MCF 10A (cell line): ENCODE results near the gene DKK2. TPM values are rescaled to one million over a fixed set of nuclear protein-coding genes. Genes with fewer than 3 reads are reported as not detected.

Experiments used
- BruUV-seq: library from RNA; stranded (reverse); fragments of 400-500 nt; replicated peaks from 2 replicates; lab custom pipeline; 2021; lab: Mats Ljungman, UMichigan
- CTCF ChIA-PET: fragments of 300-600 bp; sonication (Branson Sonifier 250); formaldehyde crosslinking; extraction: SDS; loops from one replicate; lab custom pipeline; 2021; ENCODE audit warnings: antibody characterized with exemption, inconsistent platforms; lab: Yijun Ruan, JAX
- POLR2A ChIA-PET: fragments of 300-600, 350-650 bp; sonication (Branson Sonifier 250); formaldehyde crosslinking; extraction: SDS; loops from one replicate; lab custom pipeline; 2020; ENCODE audit warnings: antibody characterized with exemption, inconsistent platforms; lab: Yijun Ruan, JAX
- DNase-seq: peaks from one replicate; pipeline ENCODE4 v3.0.0-alpha.2; 2018; ENCODE audit not compliant: unreplicated experiment
- H3K27ac Mint-ChIP-seq: one replicate; pipeline ENCODE4 v1.8.0; 2022; ENCODE audit warnings: mild to moderate bottlenecking, low read depth, mixed read lengths; ENCODE audit not compliant: unreplicated experiment
- H3K27me3 Mint-ChIP-seq: one replicate; pipeline ENCODE4 v1.8.0; 2022; ENCODE audit warnings: mixed read lengths; ENCODE audit not compliant: insufficient read depth, unreplicated experiment
- H3K36me3 Mint-ChIP-seq: one replicate; pipeline ENCODE4 v1.8.0; 2022; ENCODE audit warnings: mild to moderate bottlenecking, moderate library complexity, mixed read lengths; ENCODE audit not compliant: insufficient read depth, unreplicated experiment
- H3K4me1 Mint-ChIP-seq: one replicate; pipeline ENCODE4 v1.8.0; 2022; ENCODE audit warnings: mixed read lengths; ENCODE audit not compliant: insufficient read depth, unreplicated experiment
- H3K4me3 Mint-ChIP-seq: one replicate; pipeline ENCODE4 v1.8.0; 2022; ENCODE audit warnings: mild to moderate bottlenecking, moderate library complexity, mixed read lengths; ENCODE audit not compliant: unreplicated experiment
- H3K9me3 Mint-ChIP-seq: one replicate; pipeline ENCODE4 v1.8.0; 2022; ENCODE audit warnings: mixed read lengths; ENCODE audit not compliant: unreplicated experiment
- intact Hi-C: fragments of 100-400 bp; cut with micrococcal nuclease; formaldehyde crosslinking; loops from 2 replicates; pipeline ENCODE4 v1.14.1; 2022
- total RNA-seq: library from RNA; stranded (reverse); gene quantifications from 2 replicates; pipeline ENCODE4 v1.2.3, GENCODE V29; 2022
- TF ChIP-seq, protein P1 (sequence below): fragments of 200-600 bp; IDR thresholded peaks from one replicate; pipeline ENCODE4 v1.8.0; 2022; ENCODE audit warnings: antibody characterized with exemption, mild to moderate bottlenecking; ENCODE audit not compliant: unreplicated experiment

DKK2 gene
- total RNA-seq, 1 experiment from 2014 or later: 0.30 TPM

- DNase-seq: no peak
- no TSS peak for BruUV-seq
- Mint-ChIP-seq H3K9me3 (no peaks in the 10 kb centered on the region), H3K27ac (no peak overlapping the region), H3K27me3 (no peaks in the 10 kb centered on the region), H3K36me3 (no peaks in the 10 kb centered on the region), H3K4me3 (no peak overlapping the region), H3K4me1 (peaks cover 3% of the 10 kb centered on the region)
- ChIA-PET CTCF (no interaction called here), POLR2A (no interaction called here)
- TF ChIP-seq, protein P1, sequence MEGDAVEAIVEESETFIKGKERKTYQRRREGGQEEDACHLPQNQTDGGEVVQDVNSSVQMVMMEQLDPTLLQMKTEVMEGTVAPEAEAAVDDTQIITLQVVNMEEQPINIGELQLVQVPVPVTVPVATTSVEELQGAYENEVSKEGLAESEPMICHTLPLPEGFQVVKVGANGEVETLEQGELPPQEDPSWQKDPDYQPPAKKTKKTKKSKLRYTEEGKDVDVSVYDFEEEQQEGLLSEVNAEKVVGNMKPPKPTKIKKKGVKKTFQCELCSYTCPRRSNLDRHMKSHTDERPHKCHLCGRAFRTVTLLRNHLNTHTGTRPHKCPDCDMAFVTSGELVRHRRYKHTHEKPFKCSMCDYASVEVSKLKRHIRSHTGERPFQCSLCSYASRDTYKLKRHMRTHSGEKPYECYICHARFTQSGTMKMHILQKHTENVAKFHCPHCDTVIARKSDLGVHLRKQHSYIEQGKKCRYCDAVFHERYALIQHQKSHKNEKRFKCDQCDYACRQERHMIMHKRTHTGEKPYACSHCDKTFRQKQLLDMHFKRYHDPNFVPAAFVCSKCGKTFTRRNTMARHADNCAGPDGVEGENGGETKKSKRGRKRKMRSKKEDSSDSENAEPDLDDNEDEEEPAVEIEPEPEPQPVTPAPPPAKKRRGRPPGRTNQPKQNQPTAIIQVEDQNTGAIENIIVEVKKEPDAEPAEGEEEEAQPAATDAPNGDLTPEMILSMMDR: no peak
- intact Hi-C loops: no loop called here
Measured at GRCh38 chr4:106981431-106981830, 54.7 kb downstream of the DKK2 start.

GRCh38 chr4:106979476-106979875 is 56.6 kb downstream of the DKK2 start:
- intact Hi-C loops: no loop called here
- H3K9me3 Mint-ChIP-seq: peaks cover 13% of the 10 kb centered on the region
- ChIA-PET CTCF (no interaction called here), POLR2A (no interaction called here)
- no peaks in the 10 kb centered on the region for H3K4me1 Mint-ChIP-seq
- no peaks in the 10 kb centered on the region for H3K36me3 Mint-ChIP-seq
- BruUV-seq: no TSS peak
- H3K27me3 Mint-ChIP-seq: no peaks in the 10 kb centered on the region
- no peak for DNase-seq
- TF ChIP-seq, protein P1: no peak
- no peak overlapping the region for H3K27ac Mint-ChIP-seq
- no peak overlapping the region for H3K4me3 Mint-ChIP-seq

DNA sequence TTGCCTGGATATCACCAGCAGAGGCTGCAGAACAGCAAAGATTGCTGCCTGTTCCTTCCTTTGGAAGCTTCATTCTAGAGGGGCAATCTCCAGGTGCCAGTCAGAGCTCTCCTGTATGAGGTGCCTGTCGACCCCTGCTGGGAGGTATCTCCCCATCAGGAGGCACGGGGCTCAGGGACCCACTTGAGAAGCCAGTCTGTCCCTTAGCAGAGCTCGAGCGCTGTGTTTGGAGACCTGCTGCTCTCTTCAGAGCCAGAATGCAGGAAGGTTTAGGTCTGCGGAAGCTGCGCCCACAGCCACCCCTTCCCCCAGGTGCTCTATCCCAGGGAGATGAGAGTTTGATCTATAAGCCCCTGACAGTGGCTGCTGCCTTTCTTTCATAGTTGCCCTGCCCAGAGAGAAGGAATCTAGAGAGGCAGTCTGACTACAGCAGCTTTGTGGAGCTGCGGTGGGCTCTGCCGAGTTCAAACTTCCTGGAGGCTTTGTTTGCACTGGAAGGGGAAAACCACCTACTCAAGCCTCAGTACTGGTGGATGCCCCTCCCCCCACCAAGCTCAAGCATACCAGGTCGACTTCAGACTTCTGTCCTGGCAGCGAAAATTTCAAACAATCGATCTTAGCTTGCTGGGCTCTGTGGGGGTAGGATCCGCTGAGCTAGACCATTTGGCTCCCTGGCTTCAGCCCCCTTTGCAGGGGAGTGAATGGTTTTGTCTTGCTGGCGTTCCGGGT is 57.9 kb downstream of the DKK2 start:
- ChIA-PET POLR2A (no interaction called here), CTCF (interaction anchor here (0.7 kb wide), 1 partner anchor 28 kb away, joined by 3 read pairs; no protein-coding TSS in a partner anchor)
- Mint-ChIP-seq H3K4me3 (no peak overlapping the region), H3K27me3 (no peaks in the 10 kb centered on the region), H3K4me1 (no peaks in the 10 kb centered on the region), H3K9me3 (peaks cover 18% of the 10 kb centered on the region), H3K27ac (no peak overlapping the region), H3K36me3 (no peaks in the 10 kb centered on the region)
- intact Hi-C loops: no loop called here
- TF ChIP-seq, protein P1: no peak
- DNase-seq: no peak
- BruUV-seq: no TSS peak

GRCh38 chr4:106971636-106972035 is 64.5 kb downstream of the DKK2 start:
- Mint-ChIP-seq H3K27ac (no peak overlapping the region), H3K4me3 (no peak overlapping the region), H3K27me3 (no peaks in the 10 kb centered on the region), H3K9me3 (peaks cover 18% of the 10 kb centered on the region), H3K4me1 (peaks cover 7% of the 10 kb centered on the region), H3K36me3 (no peaks in the 10 kb centered on the region)
- POLR2A ChIA-PET: no interaction called here
- CTCF ChIA-PET: no interaction called here
- intact Hi-C loops: no loop called here
- no peak for DNase-seq
- no TSS peak for BruUV-seq
- TF ChIP-seq, protein P1: no peak
